NCI-H510A treated with DMSO at 0.1 percent for 48 hours (cell line): ENCODE measurements around the gene MACF1.

ENCODE experiments used
- DNase-seq: peaks from one replicate; lab custom pipeline; 2025; lab: John Stamatoyannopoulos, UW

The MACF1 gene

DNA sequence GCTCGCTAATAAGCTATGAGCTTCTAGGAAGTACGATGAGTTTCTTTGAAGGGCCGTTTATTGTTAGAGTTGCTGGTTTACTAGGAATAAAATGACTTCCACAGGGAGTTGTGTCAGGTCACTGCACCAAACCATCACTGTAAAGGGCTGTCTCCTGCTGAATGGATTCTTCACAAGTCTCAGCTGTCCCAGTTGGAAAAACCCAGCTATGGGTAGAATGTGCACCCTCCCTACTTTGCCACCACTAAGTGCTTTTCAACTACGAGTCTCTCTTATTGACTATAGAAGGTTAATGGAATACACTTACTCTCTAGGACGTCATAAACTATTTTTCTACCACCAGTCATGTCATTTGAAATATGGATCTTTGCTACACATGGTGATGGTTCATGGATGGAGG lies 192.2 kb downstream of the MACF1 start:
- no peak for DNase-seq

DNA sequence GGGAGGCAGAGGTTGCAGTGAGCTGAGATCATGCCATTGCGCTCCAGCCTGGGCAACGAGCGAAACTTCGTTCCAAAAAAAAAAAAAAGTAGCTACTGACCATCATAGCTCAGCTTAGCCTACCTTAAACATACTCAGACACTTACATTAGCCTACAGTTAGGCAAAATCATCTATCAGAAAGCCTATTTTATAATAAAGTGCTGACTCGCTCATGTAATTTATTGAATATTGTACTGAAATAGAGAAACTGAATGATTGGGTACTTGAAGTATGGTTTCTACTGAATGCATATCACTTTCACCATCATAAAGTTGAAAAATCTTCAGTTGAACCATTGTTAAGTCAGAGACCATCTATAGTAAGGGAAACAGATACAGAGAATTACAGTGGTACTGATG lies 193.0 kb downstream of the MACF1 start:
- no peak for DNase-seq

DNA sequence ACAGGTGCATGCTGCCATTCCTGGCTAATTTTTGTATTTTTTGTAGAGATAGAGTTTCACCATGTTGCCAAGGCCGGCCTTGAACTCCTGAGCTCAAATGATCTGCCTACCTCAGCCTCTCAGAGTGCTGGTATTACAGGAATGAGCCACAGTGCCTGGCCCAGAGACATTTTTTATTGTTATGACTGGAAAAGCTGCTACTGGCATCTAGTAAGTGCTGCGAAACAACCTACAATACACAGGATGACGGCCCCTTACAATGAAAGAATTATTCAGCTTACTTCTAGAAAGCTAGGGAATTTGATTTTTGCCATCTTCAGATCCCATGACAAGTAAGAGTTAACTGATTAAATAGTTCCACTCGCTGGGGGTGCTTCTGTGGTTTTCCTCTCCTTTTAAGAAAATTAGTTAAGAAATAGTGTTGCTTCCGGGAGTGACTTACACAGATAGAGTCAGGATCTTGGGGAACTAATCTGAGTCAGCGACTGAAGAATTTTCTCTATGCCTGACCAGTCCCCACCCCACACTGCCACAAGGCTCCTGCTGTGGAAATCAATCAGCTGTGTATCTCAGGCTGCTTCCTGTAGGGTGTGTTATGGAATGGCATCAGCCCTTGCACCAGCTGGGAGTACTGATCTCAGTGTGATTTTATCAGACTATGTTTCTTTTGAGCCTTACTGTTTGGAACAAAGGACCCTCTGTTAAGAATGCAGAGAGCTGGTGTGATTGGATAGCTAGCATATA lies 194.0 kb downstream of the MACF1 start:
- DNase-seq = no peak

DNA sequence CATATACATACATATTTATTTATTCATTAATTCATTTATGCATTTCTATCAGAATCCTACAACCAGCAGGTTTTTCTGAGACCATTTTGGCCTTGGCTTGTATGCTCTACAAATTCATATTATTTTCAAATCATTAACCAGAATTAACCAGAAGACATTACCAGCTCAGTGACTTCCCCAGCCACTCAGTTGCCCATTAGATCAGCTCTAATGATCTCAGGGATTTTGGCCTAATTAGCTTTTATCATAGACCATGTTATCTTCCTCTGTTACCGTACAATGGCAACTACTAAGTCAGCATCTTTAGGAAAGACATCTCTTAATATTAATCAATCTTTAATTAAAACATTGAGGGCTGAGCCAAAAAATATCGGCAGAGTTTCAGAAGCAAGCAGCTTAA lies 196.6 kb downstream of the MACF1 start:
- DNase-seq = no peak

DNA sequence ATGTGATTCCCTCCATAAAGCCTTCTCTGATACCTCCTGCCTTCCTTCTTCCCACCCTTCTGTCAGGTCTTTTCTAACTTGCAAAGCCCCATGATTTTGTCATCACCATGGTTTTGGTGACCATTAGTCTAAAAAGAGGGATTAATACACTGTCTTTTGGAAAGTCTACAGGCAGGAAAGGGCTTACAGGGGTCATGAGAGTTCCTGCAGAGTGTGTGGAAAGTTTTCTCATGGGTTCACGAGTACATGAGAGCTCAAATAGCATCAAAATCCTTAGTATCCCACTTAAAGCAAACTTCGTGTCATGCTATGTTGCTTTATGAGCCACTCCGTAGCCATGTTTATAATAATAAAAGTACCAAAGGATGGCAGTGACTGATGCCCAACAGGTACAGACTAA lies 200.4 kb downstream of the MACF1 start:
- no peak for DNase-seq

DNA sequence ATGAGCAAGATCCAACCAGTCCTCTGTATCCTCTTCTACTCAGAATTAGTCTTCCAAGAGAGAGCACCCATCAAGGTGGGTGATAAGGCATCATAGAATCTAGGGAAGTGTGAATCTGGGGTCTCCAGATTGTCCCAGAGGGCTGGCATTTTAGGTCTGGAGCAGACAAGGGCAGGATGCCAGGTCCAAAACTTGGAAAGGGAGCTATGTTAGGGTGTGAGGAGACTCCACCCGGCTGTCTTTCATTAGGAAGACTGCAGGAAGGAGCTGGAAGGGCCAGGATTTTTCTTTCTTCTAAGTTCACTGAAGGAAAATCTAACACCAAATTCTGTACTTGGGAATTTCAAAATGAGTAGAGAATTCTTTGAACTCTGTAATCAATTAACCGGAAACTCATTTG lies 200.9 kb downstream of the MACF1 start:
- no peak for DNase-seq

DNA sequence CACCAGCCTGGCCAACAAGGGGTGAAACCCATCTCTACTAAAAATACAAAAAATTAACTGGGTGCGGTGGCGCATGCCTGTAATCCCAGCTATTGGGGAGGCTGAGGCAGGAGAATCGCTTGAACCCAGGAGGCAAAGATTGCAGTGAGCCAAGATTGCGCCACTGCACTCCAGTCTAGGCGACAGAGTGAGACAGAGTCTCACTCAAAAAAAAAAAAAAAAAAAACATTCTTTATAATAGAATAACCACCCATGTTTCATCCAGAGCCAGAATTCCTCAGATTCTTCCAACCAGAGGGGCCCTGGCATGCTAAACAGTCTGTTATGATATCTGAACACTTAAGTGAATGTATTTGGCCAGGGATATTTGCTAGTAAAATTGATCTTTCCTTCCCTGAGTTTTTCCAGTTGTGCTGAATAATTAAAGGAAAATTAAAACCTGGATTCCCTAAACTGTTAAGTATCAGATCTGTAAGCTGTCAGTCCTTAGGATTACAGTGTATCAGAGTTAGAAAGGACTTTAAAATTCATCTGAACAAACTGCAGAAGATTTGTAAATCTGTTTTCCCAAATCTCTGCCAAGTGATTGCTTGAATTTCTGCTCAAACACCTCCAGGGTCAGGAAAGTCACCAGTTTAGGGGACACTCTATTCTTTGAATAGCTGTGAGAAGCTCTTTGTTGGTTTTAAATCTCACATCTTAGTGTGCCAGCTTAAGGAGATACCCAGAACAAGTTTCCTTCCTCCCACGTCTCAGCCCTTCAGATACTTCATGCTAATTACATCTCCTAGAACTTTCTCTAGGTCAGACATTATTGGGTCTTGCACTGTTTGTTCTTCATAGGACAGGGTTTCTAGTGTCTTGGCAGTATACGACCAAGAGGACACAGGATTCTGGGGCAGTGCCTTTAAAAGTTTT lies 202.3 kb downstream of the MACF1 start:
- no peak for DNase-seq

DNA sequence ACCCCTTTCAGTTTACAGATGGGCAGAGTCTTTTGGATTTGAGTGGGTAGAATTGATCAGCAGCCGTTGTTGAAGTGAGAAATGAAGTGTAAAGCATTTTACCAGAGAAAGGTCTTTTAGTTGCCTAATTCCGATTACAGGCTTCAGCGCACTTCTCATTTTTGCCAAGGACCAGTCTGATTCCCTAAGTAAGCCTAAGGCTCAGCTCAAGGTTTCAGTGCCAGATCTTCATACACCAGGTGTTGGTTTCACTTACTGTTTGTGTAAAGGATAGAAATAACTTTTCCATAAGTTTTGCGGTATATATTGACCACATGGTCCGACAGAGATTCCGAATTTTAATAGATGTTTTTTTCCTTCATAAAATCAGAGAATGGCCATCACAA lies 203.0 kb downstream of the MACF1 start:
- no peak for DNase-seq

DNA sequence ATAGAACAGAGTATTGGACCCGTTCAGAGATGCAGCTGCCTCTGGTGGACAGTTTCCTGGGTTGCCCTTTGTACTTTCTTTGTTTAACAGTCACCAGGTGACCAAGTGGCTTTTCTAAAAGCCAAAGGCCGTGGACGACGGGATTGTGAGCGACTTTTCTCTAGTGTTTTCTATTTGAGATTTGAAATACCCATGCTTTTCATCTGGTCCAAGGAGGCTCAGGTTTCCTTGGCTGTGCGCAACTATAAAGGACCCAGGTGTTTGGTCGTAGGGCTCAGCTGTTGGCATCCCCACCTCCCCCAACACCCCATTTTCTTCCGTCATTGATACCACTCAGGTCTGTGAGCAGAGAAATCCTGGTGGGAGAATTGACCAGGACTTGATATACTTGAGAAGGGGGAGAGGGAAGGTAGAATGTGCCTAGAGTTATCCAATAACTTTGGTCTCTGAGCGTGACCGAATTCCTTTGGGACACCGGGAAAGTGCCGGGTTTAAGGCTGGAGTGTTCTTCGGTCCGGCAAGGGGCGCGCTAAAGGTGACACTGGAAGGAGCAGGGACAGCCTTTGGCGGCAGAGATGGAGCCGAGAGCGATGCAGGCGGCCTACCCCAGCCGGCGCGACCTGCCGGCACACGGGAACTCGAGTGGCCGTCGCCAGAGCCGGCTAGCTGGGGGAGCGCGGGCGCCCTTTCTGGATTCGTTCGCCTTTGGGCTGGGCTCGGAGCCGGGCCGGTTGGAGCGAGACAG lies 203.6 kb downstream of the MACF1 start:
- DNase-seq = peak; percentile 99

DNA sequence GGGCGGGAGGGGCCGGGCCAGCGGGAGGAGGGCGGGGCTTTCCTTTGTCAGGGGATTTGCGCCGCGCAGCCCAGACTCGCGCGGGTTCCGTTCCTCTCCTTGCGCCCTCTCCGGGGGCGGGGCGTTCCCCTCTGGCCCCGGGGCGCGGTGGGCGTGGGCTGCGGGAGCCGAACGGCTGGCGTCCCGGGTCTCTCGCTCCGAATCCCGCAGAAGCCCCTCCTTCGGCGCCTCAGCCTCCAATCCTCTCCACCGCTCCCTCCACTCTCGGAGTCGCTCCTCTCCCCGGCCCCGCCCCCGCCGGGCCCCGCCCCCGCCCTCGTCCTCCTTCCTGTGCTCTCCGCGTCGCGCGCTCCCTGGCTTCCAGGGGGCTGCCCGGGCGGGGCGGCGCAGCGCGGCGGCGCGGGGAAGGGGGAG lies 204.2 kb downstream of the MACF1 start:
- peak; percentile 100 for DNase-seq

DNA sequence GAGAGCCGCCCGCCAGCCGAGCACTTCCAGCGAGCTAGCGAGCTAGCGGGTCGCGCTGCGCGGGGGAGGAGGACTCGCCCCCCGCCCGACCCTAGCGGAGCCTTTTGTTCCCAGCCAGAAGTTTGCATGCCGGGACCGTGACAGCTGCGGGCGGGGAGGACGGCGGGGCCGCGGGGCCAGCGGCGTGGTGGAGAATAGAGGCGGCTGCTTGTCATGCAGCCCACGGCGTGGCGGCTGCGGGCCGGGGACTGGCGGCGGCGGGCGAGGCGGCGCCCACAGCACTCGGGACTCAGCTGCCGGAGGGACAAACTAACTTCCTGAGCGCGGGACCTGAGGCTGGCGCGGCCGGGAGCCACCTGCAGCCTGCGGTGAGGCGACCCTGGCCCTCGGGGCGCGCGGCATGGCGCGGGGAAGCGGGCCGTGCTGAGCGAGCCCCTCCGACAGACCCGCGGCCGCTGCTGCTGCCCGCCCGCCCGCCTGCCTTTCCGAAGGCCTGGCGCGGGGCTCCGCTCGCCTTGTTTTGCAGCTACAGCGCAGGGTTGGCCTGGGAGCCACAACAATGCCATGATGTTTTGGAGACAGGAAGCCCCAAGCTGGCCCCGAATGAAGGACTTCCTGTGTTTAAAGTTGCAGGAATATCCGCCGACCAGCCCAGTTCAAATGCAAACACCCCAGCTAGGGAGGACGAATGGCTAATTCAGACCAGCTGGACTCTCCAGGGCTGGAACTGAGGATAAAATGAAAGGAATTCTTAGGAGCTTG lies 204.7 kb downstream of the MACF1 start:
- DNase-seq = peak; percentile 96

DNA sequence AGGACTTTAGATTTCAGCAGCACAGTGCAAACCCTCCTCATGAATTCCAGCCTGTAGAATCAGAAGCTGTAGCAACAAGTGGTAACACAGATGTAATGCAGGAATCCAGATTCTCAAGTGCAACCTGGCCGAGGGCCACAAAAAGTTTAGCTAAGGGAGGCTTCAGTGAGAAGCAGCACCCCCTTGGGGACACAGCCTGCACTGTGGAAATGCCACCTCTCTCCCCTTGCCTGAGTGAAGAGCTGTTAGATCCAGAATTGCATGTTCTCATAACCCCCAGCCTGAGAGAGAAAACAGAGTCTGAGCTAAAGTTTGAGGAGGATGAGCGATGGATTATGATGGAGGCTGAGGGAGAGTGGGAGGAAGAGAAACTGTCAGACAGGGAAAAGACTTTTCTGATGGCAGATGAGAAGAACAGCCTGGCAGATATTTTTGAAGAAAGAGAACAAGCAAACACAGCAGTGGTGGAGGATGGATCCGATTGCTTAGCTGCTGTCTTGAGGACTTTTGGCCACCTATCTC lies 206.5 kb downstream of the MACF1 start:
- peak; percentile 97 for DNase-seq

DNA sequence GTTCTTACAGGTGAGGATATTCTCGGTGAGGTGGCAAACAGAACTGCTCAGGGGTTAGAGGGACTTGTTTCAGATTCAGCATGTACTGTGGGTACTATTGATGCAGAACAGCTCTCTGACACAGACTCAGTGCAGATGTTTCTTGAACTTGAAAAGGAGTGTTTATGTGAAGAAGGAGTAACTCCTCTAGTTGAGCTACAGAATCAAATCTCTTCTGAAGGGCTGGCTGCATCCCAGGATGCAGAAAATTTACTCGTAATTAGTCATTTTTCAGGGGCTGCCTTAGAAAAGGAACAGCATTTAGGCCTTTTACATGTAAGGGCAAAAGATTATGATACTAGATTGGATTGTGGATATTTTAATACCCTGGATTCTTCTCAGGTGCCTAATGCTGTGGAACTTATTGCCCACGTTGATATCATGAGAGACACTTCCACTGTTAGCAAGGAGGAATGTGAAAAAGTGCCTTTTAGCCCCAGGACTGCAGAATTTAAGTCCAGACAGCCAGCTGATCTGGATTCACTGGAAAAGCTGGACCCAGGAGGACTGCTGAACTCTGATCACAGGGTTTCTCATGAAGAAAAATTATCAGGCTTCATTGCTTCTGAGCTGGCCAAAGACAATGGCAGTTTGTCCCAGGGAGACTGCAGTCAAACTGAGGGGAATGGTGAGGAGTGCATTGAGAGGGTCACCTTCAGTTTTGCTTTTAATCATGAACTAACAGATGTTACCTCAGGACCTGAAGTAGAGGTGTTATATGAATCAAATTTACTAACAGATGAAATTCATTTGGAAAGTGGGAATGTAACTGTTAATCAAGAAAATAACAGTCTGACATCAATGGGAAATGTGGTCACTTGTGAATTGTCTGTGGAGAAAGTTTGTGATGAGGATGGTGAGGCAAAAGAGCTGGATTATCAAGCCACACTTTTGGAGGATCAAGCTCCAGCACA lies 207.3 kb downstream of the MACF1 start:
- DNase-seq = no peak

DNA sequence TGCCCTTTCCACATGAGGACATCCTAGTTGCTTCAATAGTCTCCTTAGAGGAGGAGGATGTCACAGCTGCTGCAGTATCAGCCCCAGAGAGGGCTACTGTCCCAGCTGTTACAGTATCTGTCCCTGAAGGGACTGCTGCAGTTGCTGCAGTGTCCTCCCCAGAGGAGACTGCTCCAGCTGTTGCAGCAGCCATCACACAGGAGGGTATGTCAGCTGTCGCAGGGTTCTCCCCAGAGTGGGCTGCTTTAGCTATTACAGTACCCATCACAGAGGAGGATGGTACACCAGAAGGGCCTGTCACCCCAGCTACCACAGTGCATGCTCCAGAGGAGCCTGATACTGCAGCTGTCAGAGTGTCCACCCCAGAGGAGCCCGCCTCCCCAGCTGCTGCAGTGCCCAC lies 208.4 kb downstream of the MACF1 start:
- no peak for DNase-seq

DNA sequence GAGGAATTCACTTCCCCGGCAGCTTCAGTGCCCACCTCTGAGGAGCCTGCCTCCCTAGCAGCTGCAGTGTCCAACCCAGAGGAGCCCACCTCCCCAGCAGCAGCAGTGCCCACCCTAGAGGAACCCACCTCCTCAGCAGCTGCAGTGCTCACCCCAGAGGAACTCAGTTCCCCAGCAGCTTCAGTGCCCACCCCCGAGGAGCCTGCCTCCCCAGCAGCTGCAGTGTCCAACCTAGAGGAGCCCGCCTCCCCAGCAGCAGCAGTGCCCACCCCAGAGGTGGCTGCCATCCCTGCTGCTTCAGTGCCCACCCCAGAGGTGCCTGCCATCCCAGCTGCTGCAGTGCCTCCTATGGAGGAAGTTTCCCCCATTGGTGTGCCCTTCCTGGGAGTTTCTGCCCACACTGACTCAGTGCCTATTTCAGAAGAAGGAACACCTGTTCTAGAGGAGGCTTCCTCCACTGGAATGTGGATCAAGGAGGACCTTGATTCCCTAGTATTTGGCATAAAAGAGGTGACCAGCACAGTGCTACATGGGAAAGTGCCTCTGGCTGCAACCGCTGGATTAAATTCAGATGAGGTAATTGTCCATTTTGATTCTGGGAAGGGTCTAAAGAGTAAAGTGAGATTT lies 209.5 kb downstream of the MACF1 start:
- DNase-seq = no peak

DNA sequence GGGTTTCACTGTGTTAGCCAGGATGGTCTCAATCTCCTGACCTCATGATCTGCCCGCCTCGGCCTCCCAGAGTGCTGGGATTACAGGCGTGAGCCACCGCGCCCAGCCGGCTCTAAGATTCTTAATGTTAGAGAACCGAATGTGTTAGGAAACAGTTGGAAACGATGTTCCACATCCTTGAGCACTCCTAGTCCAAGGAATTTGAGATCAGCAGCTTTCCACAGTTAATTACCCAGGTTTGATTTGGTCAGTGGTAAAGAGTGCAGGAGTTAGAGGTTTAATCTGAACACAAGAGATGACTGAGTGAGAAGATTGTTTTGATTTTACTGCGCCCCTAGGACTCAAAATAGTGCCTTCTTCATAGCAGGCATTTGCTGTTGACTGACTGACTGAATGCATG lies 211.1 kb downstream of the MACF1 start:
- DNase-seq = no peak

DNA sequence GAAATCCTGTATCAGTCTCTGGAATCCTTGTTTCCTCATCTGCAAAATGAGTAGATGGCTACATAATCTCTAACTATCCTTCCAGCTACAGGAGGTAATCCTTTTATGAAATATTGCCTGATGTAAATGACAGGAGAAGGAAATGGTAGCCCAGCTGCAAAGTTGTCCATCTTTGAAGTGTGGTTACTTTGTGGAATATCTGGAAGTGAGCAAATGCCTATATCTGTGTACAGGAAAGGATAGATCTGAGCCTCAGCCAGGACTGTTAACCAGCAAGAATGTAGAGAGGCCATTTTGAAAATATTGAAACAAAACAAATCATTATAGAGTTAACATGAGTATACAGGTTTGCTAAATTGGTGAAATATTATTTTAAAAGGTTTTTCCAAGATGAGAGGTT lies 212.1 kb downstream of the MACF1 start:
- no peak for DNase-seq

DNA sequence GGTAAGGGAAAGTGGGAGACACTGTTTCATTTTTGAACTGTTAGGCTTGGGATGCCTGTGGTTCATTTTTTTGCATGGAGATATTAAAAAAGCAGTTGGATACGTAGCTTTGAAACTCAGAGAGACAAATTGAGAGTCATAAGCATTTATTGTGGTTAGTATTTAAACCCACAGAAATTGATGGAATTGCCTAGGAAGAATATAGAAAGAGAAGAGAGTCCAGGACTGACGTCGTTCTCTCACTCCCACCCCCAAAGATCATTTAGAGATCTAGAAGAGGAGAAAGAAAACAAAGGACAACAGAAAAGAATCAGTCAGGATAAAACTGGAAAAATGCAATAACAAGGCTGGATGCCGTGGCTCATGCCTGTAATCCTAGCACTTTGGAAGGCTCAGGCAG lies 213.7 kb downstream of the MACF1 start:
- no peak for DNase-seq

DNA sequence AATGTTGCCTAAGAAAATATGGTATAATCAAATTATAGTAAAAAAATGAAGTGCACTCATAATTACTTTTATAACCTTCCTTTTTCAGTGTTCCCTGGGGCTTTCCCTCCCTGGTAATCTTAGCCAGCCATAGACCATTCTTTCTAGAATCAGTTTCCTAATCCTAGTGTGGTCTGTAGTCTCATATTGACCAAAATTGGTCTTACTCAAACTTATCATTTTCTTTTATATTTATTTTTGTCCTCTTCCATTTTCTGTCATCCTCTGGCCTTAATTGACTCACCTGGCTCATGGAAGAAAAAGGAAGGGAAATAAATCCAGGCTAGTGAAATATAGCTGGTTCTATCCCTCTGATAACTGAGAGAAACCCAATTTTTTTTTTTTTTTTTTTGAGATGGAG lies 216.0 kb downstream of the MACF1 start:
- DNase-seq = no peak

DNA sequence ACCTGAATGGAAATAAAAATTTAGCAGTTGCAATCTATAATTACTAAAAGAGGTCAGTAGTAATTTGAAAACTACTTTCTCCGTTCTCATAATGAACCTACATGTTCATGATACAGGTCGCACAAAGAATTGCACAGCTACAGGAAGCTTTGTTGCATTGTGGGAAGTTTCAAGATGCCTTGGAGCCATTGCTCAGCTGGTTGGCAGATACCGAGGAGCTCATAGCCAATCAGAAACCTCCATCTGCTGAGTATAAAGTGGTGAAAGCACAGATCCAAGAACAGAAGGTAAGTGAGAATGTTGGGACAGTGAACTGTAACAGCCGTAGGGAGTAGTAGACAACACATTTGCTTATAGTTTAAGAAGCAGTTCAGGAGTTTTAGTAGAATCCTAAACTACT lies 218.1 kb downstream of the MACF1 start:
- DNase-seq = no peak
